CD4-positive, alpha-beta T cell (primary cell): ENCODE results near the gene ACACB. TPM values are rescaled to one million over a fixed set of nuclear protein-coding genes. Genes with fewer than 3 reads are reported as not detected.

Experiments used
- ATAC-seq: fragments of 200-7000 bp; cut with Tn5 transposase; one replicate; pipeline ENCODE4 v1.10.0; 2022; ENCODE audit warnings: mild to moderate bottlenecking; ENCODE audit not compliant: poor library complexity
- CTCF ChIA-PET: fragments of 350-600 bp; sonication (Branson Sonifier 250); formaldehyde crosslinking; loops from one replicate; lab custom pipeline; 2021; ENCODE audit warnings: antibody characterized with exemption, inconsistent platforms; lab: Charles Lee
- POLR2A ChIA-PET: fragments of 350-600 bp; sonication (Branson Sonifier 250); formaldehyde crosslinking; loops from one replicate; lab custom pipeline; 2021; ENCODE audit warnings: antibody characterized with exemption, inconsistent platforms; lab: Charles Lee
- DNase-seq, 14 experiments: peaks; one replicate each; pipeline ENCODE4 v3.0.0-alpha.2; 2013 to 2020; ENCODE audit warnings: mixed read lengths in 2 of 14
- H3K27ac ChIP-seq, 2 donors: one replicate each; pipeline versions ENCODE4 v1.5.1 to v1.7.0; 2013; ENCODE audit warnings: low read length in 2 of 2, low read depth in 1 of 2, mild to moderate bottlenecking in 1 of 2
- H3K27me3 ChIP-seq, 2 experiments: 1 replicate in 1 of 2; 2 replicates in 1 of 2; pipeline versions ENCODE4 v1.6.1 to v1.7.0; 2013; ENCODE audit warnings: low read length in 2 of 2, control low read depth in 1 of 2, mild to moderate bottlenecking in 1 of 2, moderate library complexity in 1 of 2; ENCODE audit not compliant: insufficient read depth in 2 of 2, control insufficient read depth in 1 of 2
- H3K36me3 ChIP-seq: one replicate; pipeline ENCODE4 v1.6.1; 2013; ENCODE audit warnings: low read length, control low read depth; ENCODE audit not compliant: insufficient read depth
- H3K4me1 ChIP-seq: one replicate; pipeline ENCODE4 v1.6.1; 2013; ENCODE audit warnings: low read length, control low read depth; ENCODE audit not compliant: insufficient read depth
- H3K4me3 ChIP-seq: one replicate; pipeline ENCODE4 v1.5.1; 2013; ENCODE audit warnings: mild to moderate bottlenecking, low read length, moderate library complexity
- H3K9me3 ChIP-seq, 2 experiments: 1 replicate in 1 of 2; 2 replicates in 1 of 2; pipeline versions ENCODE4 v1.6.1 to v1.7.0; 2013; ENCODE audit warnings: low read length in 2 of 2, mild to moderate bottlenecking in 2 of 2, control low read depth in 1 of 2, moderate library complexity in 1 of 2; ENCODE audit not compliant: control insufficient read depth in 1 of 2, insufficient read depth in 1 of 2
- H3K27ac Mint-ChIP-seq: one replicate; pipeline ENCODE4 v1.8.0; 2020; ENCODE audit warnings: mixed read lengths
- H3K27me3 Mint-ChIP-seq: one replicate; pipeline ENCODE4 v1.8.0; 2021; ENCODE audit warnings: mixed read lengths
- H3K36me3 Mint-ChIP-seq: one replicate; pipeline ENCODE4 v1.8.0; 2021; ENCODE audit warnings: low read depth, mixed read lengths
- H3K4me1 Mint-ChIP-seq: one replicate; pipeline ENCODE4 v1.8.0; 2021; ENCODE audit warnings: low read depth, mixed read lengths
- H3K4me3 Mint-ChIP-seq: one replicate; pipeline ENCODE4 v1.8.0; 2020; ENCODE audit warnings: mild to moderate bottlenecking, mixed read lengths
- H3K9me3 Mint-ChIP-seq: one replicate; pipeline ENCODE4 v1.8.0; 2020; ENCODE audit warnings: mixed read lengths
- CTCF ChIP-seq: fragments of 200-600 bp; IDR thresholded peaks from one replicate; pipeline ENCODE4 v1.8.0; 2022; ENCODE audit warnings: antibody characterized with exemption, mild to moderate bottlenecking
- intact Hi-C, 2 experiments: fragments of 100-400 bp; cut with DNase I in 1 of 2; cut with micrococcal nuclease in 1 of 2; formaldehyde crosslinking; loops; one replicate each; pipeline versions ENCODE4 v1.15.1 to v1.9.0; 2023 to 2025; cut with DNase I, micrococcal nuclease
- total RNA-seq, 174 experiments: library from RNA in 2 of 174; stranded (reverse) in 2 of 174; gene quantifications; one replicate each; pipeline ENCODE4 v1.2.3 and lab custom pipeline; 2021 to 2026

ACACB gene
- total RNA-seq, 2 experiments from 2014 or later, result 30.3 to 32.2 TPM

GRCh38 chr12:109196332-109196731, 79.9 kb downstream of the ACACB start:
- Mint-ChIP-seq H3K4me1 (no peaks in the 10 kb centered on the region), H3K9me3 (no peaks in the 10 kb centered on the region), H3K4me3 (no peak overlapping the region), H3K36me3 (peaks cover 69% of the 10 kb centered on the region), H3K27me3 (no peaks in the 10 kb centered on the region), H3K27ac (no peak overlapping the region)
- H3K9me3 ChIP-seq, result peaks cover 0 to 8% of the 10 kb centered on the region in 2 experiments
- CTCF ChIA-PET, result no interaction called here
- no peaks in the 10 kb centered on the region for H3K27me3 ChIP-seq
- no peak overlapping the region for H3K4me3 ChIP-seq
- H3K4me1 ChIP-seq, result no peaks in the 10 kb centered on the region
- POLR2A ChIA-PET, result no interaction called here
- peaks cover 58% of the 10 kb centered on the region for H3K36me3 ChIP-seq
- intact Hi-C loops, result no loop called here
- H3K27ac ChIP-seq, result no peak overlapping the region
- ATAC-seq, result no peak
- TF ChIP-seq CTCF, result no peak
- no peak for DNase-seq

GRCh38 chr12:109197327-109197726, 80.9 kb downstream of the ACACB start:
- Mint-ChIP-seq H3K27me3 (no peaks in the 10 kb centered on the region), H3K4me1 (no peaks in the 10 kb centered on the region), H3K27ac (no peak overlapping the region), H3K4me3 (no peak overlapping the region), H3K36me3 (peaks cover 77% of the 10 kb centered on the region), H3K9me3 (no peaks in the 10 kb centered on the region)
- POLR2A ChIA-PET, result no interaction called here
- Histone ChIP-seq H3K27me3 (no peaks in the 10 kb centered on the region), H3K36me3 (peaks cover 59% of the 10 kb centered on the region), H3K4me3 (no peak overlapping the region), H3K4me1 (no peaks in the 10 kb centered on the region), H3K9me3 (peaks cover 0 to 8% of the 10 kb centered on the region in 2 experiments), H3K27ac (no peak overlapping the region)
- ATAC-seq (no peak), DNase-seq (no peak)
- intact Hi-C loops, result no loop called here
- TF ChIP-seq CTCF, result no peak
- CTCF ChIA-PET, result no interaction called here

- Mint-ChIP-seq H3K4me1 (no peaks in the 10 kb centered on the region), H3K27me3 (no peaks in the 10 kb centered on the region), H3K9me3 (no peaks in the 10 kb centered on the region), H3K4me3 (no peak overlapping the region), H3K27ac (no peak overlapping the region), H3K36me3 (peaks cover 82% of the 10 kb centered on the region)
- H3K4me3 ChIP-seq, result no peak overlapping the region
- peaks cover 0 to 8% of the 10 kb centered on the region in 2 experiments for H3K9me3 ChIP-seq
- ChIA-PET POLR2A (no interaction called here), CTCF (no interaction called here)
- no peak overlapping the region for H3K27ac ChIP-seq
- ATAC-seq, result no peak
- no peaks in the 10 kb centered on the region for H3K4me1 ChIP-seq
- no peaks in the 10 kb centered on the region for H3K27me3 ChIP-seq
- intact Hi-C loops, result no loop called here
- no peak for TF ChIP-seq CTCF
- no peak for DNase-seq
- H3K36me3 ChIP-seq, result peaks cover 55% of the 10 kb centered on the region
Measured at GRCh38 chr12:109199324-109199723, 82.9 kb downstream of the ACACB start.
